HG03460 (cell line): ENCODE data around the gene ATL2.
"Not testable (repeated sequence)": the region's sequence is repeated elsewhere in the genome, so short reads cannot be mapped to it uniquely, and the experiment has no call there.

ENCODE experiments used
- ATAC-seq: cut with Tn5 transposase; IDR thresholded peaks from one replicate; pipeline ENCODE4 v1.9.1; 2021; ENCODE audit not compliant: unreplicated experiment

ATL2 gene

DNA sequence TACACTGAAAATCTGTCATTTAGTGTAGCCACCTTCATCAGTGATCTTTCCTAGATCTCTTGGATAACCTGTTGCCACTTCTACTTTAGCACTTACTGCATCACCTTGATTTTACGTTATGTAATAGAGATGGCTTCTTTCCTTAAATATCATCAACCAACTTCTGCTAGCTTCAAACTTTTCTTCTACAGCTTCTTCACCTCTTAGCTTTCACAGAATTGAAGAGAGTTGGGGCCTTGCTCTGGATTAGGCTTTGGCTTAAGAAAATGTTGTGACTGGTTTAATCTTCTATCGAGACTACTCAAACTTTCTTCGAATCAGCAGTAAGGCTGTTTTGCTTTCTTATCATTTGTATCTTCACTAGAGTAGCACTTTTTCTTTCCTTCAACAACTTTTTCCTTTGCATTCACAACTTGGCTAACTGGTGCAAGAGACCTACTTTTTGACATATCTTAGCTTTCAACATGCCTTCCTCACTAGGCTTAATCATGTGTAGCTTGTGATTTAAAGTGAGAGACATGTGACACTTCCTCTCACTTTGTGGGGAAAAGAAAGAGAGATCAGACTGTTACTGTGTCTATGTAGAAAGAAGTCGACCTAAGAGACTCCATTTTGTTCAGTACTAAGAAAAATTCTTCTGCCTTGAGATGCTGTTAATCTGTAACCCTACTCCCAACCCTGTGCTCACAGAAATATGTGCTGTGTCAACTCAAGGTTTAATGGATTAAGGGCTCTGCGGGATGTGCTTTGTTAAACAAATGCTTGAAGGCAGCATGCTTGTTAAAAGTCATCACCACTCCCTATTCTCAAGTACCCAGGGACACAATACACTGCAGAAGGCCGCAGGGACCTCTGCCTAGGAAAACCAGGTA, 99.6 kb downstream of the ATL2 start:
- no peak for ATAC-seq

- ATAC-seq, result no peak
These were observed 102.5 kb downstream of the ATL2 start for GRCh38 chr2:38274286-38275276.

DNA sequence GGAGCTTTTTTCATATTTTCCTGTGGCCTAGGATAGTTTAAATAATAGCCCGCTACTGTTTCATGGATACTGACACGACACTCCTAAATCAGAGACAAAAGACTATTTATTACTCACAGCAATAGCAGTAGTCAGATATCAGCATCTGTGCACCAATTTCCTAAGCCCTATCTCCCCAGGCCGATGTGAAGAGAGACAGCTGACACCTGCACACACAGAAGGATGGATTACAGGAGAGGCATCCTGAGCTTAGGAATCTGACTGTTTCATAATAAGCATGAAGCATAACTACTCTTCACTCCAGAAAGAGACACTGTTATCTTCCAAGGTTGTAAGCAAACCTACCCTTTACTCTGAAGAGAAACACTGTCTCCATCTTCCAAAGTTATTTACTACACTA, 105.4 kb downstream of the ATL2 start:
- no peak for ATAC-seq

GRCh38 chr2:38269421-38269820, 107.7 kb downstream of the ATL2 start:
- no peak for ATAC-seq

- no peak for ATAC-seq
These were observed 108.3 kb downstream of the ATL2 start for GRCh38 chr2:38268691-38269327.

DNA sequence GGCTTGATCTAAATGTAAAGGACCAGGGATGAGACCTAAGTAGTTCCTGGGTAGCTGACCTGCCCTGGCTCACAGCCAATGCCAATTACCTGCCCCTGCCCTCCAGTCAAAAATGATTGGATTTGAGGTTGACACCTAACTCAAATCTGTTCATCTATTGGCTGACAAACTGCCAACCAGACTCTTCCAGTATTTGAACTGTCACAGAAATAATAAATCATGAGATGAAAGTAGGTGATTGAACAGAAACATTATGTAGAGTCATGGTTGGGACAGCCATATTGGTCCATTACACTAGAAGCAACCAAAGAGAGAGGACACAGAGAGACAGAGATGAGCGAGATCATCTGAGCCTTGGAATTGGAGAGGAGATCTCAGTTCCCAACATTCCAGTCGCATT, 109.1 kb downstream of the ATL2 start:
- ATAC-seq, result no peak

- ATAC-seq, result no peak
These were observed 109.7 kb downstream of the ATL2 start for GRCh38 chr2:38267270-38267925.

- ATAC-seq, result no peak
These were observed 110.6 kb downstream of the ATL2 start for GRCh38 chr2:38266382-38267061.

DNA sequence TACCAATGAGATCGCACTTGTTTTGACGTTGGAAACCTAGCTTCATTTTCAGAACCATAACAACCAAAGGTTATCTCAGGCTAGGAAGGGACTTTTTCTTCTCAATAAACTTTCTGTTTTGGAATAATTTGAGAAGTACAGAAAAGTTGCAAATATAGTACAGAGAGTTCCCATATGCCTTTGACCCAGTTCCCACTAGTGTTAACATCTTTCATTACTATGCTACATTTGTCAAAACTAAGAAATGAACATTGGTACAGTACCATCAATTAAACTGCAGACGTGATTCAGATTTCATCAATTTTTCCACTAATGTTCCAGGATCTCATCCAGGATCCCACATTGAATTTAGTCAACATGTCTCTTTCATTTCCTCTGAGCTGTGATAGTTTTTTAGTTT, 111.6 kb downstream of the ATL2 start:
- no peak for ATAC-seq

DNA sequence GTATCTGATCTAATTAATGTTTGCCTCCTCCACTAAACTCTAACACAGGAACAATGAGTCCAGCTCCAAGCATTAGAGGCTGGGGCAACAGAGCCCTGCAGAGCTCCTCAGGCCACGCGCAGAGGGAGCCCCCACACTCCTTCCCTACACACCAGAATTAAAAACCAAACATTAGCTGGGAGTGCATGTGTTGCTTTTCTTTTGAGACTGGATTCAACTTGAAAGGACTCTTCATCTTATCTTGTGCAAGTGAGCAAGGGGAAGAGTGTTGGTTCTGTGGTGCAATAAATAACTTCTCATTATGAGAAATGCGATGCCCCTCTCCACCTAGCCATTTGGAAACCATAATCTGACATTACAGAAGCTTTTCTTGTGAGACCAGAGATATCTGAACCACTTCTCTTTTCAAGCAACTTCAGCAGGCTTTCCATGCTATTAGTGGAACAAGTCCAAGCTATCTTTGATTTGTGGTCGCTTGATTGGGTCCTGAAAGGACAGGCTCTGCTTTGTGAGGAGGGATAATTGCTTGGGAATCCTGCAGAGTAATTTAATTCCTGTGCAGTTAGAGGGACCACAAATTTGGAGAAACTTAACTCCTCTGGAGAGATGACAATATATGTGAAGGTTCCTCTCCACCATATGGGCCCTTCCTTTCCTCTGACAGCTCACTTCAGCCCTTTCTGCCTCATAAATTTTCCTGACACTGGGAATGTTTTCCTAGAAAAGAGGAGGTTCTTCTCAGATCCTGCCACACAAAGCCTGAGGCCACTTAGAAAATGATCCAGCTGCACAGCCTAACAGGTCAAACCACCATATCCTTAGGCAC, 112.5 kb downstream of the ATL2 start:
- no peak for ATAC-seq

DNA sequence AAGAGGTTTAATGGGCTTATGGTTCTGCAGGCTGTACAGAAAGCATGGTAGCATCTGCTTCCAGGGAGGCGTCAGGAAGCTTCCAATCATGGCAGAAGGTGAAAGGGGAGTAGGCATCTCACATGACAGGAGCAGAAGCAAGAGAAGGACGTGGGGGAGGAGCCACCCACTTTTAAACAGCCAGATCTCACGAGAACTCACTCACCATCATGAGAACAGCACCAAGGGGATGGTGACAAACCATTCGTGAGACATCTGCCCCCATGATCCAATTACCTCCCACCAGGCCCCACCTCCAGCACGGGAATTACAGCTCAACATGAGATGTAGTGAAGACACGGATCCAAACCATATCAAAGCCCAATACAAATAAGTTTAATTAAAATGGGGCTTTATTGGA, 113.8 kb downstream of the ATL2 start:
- no peak for ATAC-seq

- ATAC-seq, result no peak
These were observed 114.8 kb downstream of the ATL2 start for GRCh38 chr2:38262069-38262871.

DNA sequence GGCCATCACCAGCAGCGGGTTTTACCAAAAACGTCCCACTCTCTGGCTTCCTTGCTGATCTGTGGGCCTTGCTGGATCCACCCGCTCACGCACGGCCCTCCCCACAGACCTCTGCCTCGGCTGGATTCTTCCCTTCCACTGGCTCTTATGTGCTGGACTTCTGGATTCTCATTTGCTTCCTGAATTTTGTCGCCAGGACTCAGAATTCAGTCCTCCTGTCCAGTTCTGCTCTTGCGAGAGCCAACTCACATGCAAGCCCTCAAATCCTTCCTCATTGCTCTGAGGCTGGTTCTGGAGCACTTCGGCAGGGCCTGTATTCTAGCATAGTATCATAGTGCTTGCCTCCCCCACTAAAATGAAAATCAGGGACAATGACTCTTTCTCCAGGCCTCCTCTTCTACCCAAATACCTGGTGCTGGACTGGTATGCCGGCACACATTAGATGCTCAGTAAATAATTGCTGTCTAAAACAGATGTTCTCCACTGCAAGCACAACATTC, 115.5 kb downstream of the ATL2 start:
- no peak for ATAC-seq

DNA sequence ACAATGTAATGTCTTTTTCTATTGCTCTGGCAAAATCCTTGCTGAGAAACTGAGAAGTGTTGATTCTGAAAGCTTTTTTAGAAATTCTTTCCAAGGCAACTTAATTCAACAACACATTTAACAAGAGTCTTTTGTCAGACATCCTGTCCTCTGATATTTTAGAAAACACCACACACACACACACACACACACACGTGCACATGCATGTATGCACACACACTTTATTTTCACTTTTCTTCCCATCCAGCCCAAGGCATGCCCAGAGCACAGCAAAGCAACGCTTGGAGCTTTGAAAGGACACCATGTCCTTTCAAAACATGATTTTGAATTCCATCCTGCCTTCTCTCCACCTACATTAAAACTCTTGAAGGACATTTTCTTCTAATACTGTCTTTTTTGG, 116.1 kb downstream of the ATL2 start:
- ATAC-seq, result no peak

- no peak for ATAC-seq
These were observed 116.6 kb downstream of the ATL2 start for GRCh38 chr2:38260469-38260868.

DNA sequence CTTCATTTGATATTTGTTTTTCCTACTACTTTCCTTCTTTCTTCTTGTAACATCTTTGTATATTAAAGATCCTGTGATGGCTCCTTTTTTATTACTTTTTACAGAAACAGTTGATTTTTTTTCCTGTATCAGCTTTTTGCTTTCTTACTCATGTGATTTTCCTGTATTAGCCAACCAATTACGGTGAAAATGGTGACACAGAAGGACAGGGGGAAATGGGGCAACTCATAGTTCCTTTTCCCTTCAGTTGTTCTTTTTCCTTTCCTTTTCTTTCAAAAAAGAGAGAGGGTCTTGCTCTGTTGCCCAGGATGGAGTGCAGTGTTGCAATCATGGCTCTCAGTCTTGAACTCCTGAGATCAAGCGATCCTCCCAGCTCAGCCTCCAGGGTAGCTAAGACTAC, 117.8 kb downstream of the ATL2 start:
- no peak for ATAC-seq

DNA sequence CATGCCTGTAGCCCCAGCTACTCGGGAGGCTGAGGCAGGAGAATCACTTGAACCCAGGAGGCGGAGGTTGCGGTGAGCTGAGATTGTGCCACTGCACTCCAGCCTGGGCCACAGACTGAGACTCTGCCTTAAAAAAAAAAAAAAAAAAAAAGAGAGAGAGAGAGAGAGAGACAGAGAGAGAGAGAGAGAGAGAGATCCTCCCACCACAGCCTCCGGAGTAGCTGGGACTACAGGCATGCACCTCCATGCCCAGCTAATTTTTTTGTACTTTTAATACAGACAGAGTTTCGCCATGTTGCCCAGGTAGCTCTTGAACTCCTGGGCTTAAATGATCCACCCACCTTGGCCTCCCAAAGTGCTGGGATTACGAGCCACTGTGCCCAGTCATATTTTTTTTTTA, 119.4 kb downstream of the ATL2 start:
- not testable (repeated sequence) for ATAC-seq

DNA sequence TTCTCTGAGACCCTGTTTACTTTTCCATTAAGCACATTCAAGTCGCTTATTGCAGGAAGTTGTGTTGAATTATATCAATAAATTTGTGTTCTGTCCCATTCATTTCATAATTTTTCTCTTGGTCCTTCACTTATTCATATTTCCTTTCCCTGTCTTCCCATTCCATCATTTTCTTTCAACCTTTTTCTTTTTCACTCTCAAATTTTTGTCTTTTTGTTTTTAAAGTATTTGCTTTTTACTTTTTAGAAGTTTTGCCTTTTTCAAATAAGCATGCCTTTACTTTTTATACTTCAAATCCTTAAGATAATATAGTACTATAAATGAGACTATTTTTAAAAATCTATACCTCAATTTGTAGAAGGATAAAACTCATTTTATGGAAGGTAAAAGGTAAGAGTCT, 120.5 kb downstream of the ATL2 start:
- ATAC-seq, result no peak
